Stimulated activated CD4-positive, alpha-beta T cell treated with anti-CD3 and anti-CD28 coated beads, Interleukin-12 subunit alpha, Interleukin-12 subunit beta, amount 100 ng/mL, for 24 hours (primary cell): ENCODE measurements around the gene ERCC2.

Experiments
- DNase-seq, 2 experiments: peaks; one replicate each; pipeline ENCODE4 v3.0.0-alpha.2; 2020; ENCODE audit warnings: low read depth in 2 of 2

The ERCC2 gene

GRCh38 chr19:45303269-45304060 is 66.9 kb downstream of the ERCC2 start:
- DNase-seq = no peak

GRCh38 chr19:45302416-45302815 is 68.0 kb downstream of the ERCC2 start:
- no peak for DNase-seq
